Smooth muscle cell (in vitro differentiated cells): ENCODE data around the gene MCHR1. TPM values are rescaled to one million over a fixed set of nuclear protein-coding genes. Genes with fewer than 3 reads are reported as not detected.
A peak's percentile ranks its signal among the peaks of the same experiment; 100 is the strongest.
"Not testable (repeated sequence)": the region's sequence is repeated elsewhere in the genome, so short reads cannot be mapped to it uniquely, and the experiment has no call there.

Source experiments
- DNase-seq: peaks from one replicate; lab custom pipeline; 2025; ENCODE audit not compliant: unreplicated experiment; lab: John Stamatoyannopoulos, UW
- H2AFZ ChIP-seq: fragments of 200-600 bp; sonication (generic); 2 replicates; pipeline ENCODE4 v1.6.0; 2016; ENCODE audit warnings: antibody characterized with exemption, low read depth, mild to moderate bottlenecking
- H3F3A ChIP-seq: fragments of 200-600 bp; sonication (generic); 2 replicates; pipeline ENCODE4 v1.6.0; 2017; ENCODE audit warnings: antibody characterized with exemption, low read depth
- H3K27ac ChIP-seq: fragments of 200-600 bp; sonication (generic); 2 replicates; pipeline ENCODE4 v1.5.1; 2016; ENCODE audit warnings: low read depth, mild to moderate bottlenecking
- H3K27me3 ChIP-seq: fragments of 200-600 bp; sonication (generic); 2 replicates; pipeline ENCODE4 v1.6.1; 2016; ENCODE audit warnings: low read depth, mild to moderate bottlenecking
- H3K36me3 ChIP-seq: fragments of 200-600 bp; sonication (generic); 2 replicates; pipeline ENCODE4 v1.5.1; 2016; ENCODE audit warnings: low read depth
- H3K4me1 ChIP-seq: fragments of 200-600 bp; sonication (generic); 2 replicates; pipeline ENCODE4 v1.5.1; 2016; ENCODE audit warnings: low read depth
- H3K4me2 ChIP-seq: fragments of 200-600 bp; sonication (generic); 2 replicates; pipeline ENCODE4 v1.6.0; 2016; ENCODE audit warnings: mild to moderate bottlenecking
- H3K4me3 ChIP-seq: fragments of 200-600 bp; sonication (generic); 2 replicates; pipeline ENCODE4 v1.5.1; 2016; ENCODE audit warnings: mild to moderate bottlenecking
- H3K79me2 ChIP-seq: fragments of 200-600 bp; sonication (generic); 2 replicates; pipeline ENCODE4 v1.6.0; 2016; ENCODE audit warnings: low read depth, mild to moderate bottlenecking
- H3K9ac ChIP-seq: fragments of 200-600 bp; sonication (generic); 2 replicates; pipeline ENCODE4 v1.6.0; 2016; ENCODE audit warnings: low read depth
- H3K9me3 ChIP-seq: fragments of 200-600 bp; sonication (generic); replicated peaks from 2 replicates; pipeline ENCODE4 v1.5.1; 2016; ENCODE audit warnings: low read depth
- H4K20me1 ChIP-seq: fragments of 200-600 bp; sonication (generic); 2 replicates; pipeline ENCODE4 v1.6.0; 2016; ENCODE audit warnings: low read depth
- WGBS: methylation state at CpG from one replicate; pipeline ENCODE4 v1.1.7; 2016; ENCODE audit warnings: low lambda C conversion rate; 5-methylcytosine and 5-hydroxymethylcytosine counted together
- polyA plus RNA-seq: library from polyadenylated mRNA; unstranded; fragments of >200 nt; fragmentation: Nextera tagmentation; extraction: Ambion mirVana; gene quantifications from 2 replicates; pipeline ENCODE4 v1.2.1, GENCODE V29; 2016
- total RNA-seq: library from RNA; depleted of rRNA; stranded (reverse); fragments of >200 nt; gene quantifications from 2 replicates; pipeline ENCODE4 v1.2.3, GENCODE V29; 2014
- TF ChIP-seq, protein P1 (sequence below): fragments of 200-600 bp; sonication (generic); IDR thresholded peaks from 2 replicates; pipeline ENCODE4 v1.5.1; 2017; ENCODE audit warnings: borderline replicate concordance, mild to moderate bottlenecking, antibody characterized with exemption; ENCODE audit not compliant: insufficient read depth, poor library complexity, severe bottlenecking

Gene MCHR1
- total and polyA plus RNA-seq, 2 experiments from 2014 or later = 18.9 to 24.6 TPM

DNA sequence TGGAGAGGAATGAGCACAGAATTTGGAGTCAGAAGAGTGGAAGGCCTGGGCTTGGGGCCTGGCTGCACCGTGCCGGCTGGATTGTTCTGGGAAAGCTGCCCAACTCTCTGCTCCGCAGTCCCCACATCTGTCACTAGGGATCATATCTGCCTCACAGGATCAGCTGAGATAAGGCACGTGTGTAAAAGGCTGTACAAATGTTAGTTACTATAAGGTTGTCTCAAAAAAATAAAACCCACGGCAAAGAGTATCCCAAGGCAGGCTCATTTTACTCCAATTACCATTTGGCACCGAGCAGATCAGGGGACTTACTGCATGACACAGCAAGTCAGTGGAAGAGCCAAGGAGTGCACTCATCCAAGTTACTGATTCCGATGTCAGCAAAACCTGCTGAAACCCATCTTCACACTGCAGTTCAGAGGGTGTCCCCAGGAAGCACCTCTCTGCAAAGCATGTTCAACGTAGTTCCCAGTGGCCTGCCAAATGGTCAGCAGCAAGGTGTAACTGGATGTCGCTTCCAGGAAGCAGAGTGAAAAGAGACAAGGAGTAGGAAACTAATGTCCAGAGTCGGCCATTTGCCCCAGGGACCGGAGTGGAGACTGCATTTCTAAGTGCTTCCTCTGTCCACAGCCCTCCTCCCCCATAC lies 24.6 kb upstream of the MCHR1 start:
- DNase-seq = no peak
- WGBS = 32% methylated on average over 11 of the region's 11 CpGs
- Histone ChIP-seq H3K4me2 (peak overlapping the region; percentile 9), H3K36me3 (no peaks in the 10 kb centered on the region), H3K9me3 (no peaks in the 10 kb centered on the region), H2AFZ (peak overlapping the region; percentile 28), H3K9ac (peak overlapping the region; percentile 65), H3F3A (peaks cover 22% of the 10 kb centered on the region), H4K20me1 (no peaks in the 10 kb centered on the region), H3K4me1 (peaks cover 20% of the 10 kb centered on the region), H3K27ac (peak overlapping the region; percentile 98), H3K27me3 (no peaks in the 10 kb centered on the region), H3K4me3 (no peak overlapping the region), H3K79me2 (no peaks in the 10 kb centered on the region)
- TF ChIP-seq, protein P1, sequence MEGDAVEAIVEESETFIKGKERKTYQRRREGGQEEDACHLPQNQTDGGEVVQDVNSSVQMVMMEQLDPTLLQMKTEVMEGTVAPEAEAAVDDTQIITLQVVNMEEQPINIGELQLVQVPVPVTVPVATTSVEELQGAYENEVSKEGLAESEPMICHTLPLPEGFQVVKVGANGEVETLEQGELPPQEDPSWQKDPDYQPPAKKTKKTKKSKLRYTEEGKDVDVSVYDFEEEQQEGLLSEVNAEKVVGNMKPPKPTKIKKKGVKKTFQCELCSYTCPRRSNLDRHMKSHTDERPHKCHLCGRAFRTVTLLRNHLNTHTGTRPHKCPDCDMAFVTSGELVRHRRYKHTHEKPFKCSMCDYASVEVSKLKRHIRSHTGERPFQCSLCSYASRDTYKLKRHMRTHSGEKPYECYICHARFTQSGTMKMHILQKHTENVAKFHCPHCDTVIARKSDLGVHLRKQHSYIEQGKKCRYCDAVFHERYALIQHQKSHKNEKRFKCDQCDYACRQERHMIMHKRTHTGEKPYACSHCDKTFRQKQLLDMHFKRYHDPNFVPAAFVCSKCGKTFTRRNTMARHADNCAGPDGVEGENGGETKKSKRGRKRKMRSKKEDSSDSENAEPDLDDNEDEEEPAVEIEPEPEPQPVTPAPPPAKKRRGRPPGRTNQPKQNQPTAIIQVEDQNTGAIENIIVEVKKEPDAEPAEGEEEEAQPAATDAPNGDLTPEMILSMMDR = no peak

DNA sequence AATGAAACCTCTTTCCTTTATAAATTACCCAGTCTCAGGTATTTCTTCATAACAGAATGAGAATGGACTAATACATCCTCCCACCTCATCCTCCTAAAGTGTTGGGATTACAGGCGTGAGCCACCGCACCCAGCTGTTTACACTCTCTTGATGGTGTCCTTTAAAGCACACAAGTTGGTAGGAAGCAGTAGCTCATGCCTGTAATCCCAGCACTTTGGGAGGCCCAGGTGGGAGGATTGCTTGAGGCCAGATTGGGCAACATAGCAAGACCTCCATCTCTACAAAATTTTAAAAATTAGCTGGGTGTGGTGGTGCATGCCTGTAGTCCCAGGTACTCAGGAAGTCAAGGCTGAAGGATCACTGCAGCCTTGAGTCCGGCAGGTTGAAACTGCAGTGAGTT lies 23.3 kb upstream of the MCHR1 start:
- not testable (repeated sequence) for H2AFZ ChIP-seq, H3K9ac ChIP-seq, H3K9me3 ChIP-seq, H4K20me1 ChIP-seq, H3K4me3 ChIP-seq, H3K36me3 ChIP-seq, H3K27me3 ChIP-seq, DNase-seq, H3K79me2 ChIP-seq, H3K4me2 ChIP-seq
- Histone ChIP-seq H3K4me1 (peaks cover 20% of the 10 kb centered on the region), H3K27ac (peak overlapping the region; percentile 98), H3F3A (peaks cover 20% of the 10 kb centered on the region)
- 100% methylated on average over 3 of the region's 3 CpGs for WGBS

DNA sequence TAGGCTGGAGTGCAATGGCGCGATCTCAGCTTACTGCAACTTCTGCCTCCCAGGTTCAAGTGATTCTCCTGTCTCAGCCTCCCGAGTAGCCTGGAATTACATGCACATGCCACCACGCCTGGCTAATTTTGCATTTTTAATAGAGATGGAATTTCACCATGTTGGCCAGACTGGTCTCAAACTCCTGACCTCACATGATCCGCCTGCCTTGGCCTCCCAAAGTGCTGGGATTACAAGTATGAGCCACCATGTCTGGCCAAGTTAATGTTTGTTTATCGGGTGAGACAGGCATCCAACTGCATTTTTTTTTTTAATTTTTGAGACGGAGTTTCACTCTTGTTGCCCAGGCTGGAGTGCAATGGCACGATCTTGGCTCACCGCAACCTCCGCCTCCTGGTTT lies 22.6 kb upstream of the MCHR1 start:
- H3K79me2 ChIP-seq, H3K36me3 ChIP-seq, H3K9ac ChIP-seq, H3K9me3 ChIP-seq, H2AFZ ChIP-seq, H3K4me3 ChIP-seq, H4K20me1 ChIP-seq, DNase-seq, H3K4me2 ChIP-seq, H3K27me3 ChIP-seq, H3K27ac ChIP-seq: not testable (repeated sequence)
- WGBS = 87% methylated on average over 10 of the region's 10 CpGs
- Histone ChIP-seq H3K4me1 (peaks cover 16% of the 10 kb centered on the region), H3F3A (peaks cover 16% of the 10 kb centered on the region)

DNA sequence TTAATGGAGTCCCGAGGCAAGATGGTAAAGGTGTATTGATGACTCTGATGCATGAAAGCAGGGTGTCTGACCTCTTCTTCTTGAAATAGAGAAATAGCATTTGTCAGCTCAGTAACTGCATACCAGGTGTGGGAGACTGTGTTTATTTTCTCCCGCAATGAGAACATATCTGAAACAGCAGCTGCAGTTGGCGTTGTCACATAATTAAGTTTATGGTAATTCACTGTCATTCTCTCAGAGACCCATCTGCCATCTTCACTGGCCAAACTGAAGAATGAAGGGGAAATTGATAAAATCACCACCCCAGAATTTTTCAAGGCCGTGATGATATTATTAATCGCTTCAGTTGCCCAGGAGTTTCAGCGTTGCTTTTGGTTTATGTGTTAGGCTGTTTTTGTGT lies 20.1 kb upstream of the MCHR1 start:
- no peaks in the 10 kb centered on the region for H4K20me1 ChIP-seq
- H3K27ac ChIP-seq = no peak overlapping the region
- H3K4me1 ChIP-seq = peaks cover 11% of the 10 kb centered on the region
- no peaks in the 10 kb centered on the region for H3K9me3 ChIP-seq
- peaks cover 12% of the 10 kb centered on the region for H3F3A ChIP-seq
- TF ChIP-seq, protein P1 = no peak
- no peaks in the 10 kb centered on the region for H3K36me3 ChIP-seq
- DNase-seq = no peak
- H3K27me3 ChIP-seq = no peaks in the 10 kb centered on the region
- H3K4me3 ChIP-seq = no peak overlapping the region
- H3K9ac ChIP-seq = no peak overlapping the region
- no peak overlapping the region for H2AFZ ChIP-seq
- no peak overlapping the region for H3K4me2 ChIP-seq
- H3K79me2 ChIP-seq = no peaks in the 10 kb centered on the region
- 95% methylated on average over 6 of the region's 6 CpGs for WGBS

DNA sequence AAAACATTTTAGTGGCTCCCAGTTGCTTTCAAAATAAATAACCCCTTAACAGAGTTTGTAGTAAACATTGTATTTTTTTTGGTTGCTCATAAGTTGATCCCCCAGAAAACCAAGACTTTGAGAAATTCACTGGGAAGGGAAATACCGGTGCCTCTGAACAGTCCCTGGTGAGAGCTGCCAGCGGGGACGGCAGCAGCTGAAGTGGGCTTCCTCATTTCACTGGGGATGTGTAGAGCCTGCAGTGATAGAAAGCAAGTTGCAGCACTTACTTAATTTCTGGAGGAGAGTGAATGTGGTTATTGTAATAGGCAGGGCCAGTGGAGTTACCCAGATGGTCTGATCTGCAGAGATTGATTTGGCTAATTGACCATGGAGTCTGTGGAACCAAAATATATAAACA lies 18.6 kb upstream of the MCHR1 start:
- WGBS = 82% methylated on average over 3 of the region's 3 CpGs

More for the DNA sequence above, 18.6 kb upstream of the MCHR1 start:
- DNase-seq = no peak
- Histone ChIP-seq H3K4me1 (no peaks in the 10 kb centered on the region), H3F3A (peaks cover 14% of the 10 kb centered on the region), H4K20me1 (no peaks in the 10 kb centered on the region), H3K9me3 (no peaks in the 10 kb centered on the region), H3K36me3 (no peaks in the 10 kb centered on the region), H3K79me2 (no peaks in the 10 kb centered on the region), H2AFZ (no peak overlapping the region), H3K27ac (no peak overlapping the region), H3K27me3 (no peaks in the 10 kb centered on the region), H3K9ac (no peak overlapping the region), H3K4me3 (no peak overlapping the region), H3K4me2 (no peak overlapping the region)
- TF ChIP-seq, protein P1 = no peak
